Myometrial cell (primary cell): ENCODE data around the gene FGB. TPM values are rescaled to one million over a fixed set of nuclear protein-coding genes. Genes with fewer than 3 reads are reported as not detected.

Experiments
- total RNA-seq: library from RNA; depleted of rRNA; stranded (reverse); fragments of >200 nt; gene quantifications from 2 replicates; pipeline ENCODE4 v1.2.3, GENCODE V29; 2015

Gene FGB
- 0.86 and 1.9 TPM in 2 replicates for total RNA-seq

DNA sequence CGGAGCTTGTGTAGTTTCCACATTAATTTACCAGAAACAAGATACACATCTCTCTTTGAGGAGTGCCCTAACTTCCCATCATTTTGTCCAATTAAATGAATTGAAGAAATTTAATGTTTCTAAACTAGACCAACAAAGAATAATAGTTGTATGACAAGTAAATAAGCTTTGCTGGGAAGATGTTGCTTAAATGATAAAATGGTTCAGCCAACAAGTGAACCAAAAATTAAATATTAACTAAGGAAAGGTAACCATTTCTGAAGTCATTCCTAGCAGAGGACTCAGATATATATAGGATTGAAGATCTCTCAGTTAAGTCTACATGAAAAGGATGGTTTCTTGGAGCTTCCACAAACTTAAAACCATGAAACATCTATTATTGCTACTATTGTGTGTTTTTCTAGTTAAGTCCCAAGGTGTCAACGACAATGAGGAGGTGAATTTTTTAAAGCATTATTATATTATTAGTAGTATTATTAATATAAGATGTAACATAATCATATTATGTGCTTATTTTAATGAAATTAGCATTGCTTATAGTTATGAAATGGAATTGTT is at the start of gene FGB:
Gene FGB (plus strand): TSS at position 315 of the 558 bp plus-strand sequence. CDS start 8 bp downstream, at position 323.

DNA sequence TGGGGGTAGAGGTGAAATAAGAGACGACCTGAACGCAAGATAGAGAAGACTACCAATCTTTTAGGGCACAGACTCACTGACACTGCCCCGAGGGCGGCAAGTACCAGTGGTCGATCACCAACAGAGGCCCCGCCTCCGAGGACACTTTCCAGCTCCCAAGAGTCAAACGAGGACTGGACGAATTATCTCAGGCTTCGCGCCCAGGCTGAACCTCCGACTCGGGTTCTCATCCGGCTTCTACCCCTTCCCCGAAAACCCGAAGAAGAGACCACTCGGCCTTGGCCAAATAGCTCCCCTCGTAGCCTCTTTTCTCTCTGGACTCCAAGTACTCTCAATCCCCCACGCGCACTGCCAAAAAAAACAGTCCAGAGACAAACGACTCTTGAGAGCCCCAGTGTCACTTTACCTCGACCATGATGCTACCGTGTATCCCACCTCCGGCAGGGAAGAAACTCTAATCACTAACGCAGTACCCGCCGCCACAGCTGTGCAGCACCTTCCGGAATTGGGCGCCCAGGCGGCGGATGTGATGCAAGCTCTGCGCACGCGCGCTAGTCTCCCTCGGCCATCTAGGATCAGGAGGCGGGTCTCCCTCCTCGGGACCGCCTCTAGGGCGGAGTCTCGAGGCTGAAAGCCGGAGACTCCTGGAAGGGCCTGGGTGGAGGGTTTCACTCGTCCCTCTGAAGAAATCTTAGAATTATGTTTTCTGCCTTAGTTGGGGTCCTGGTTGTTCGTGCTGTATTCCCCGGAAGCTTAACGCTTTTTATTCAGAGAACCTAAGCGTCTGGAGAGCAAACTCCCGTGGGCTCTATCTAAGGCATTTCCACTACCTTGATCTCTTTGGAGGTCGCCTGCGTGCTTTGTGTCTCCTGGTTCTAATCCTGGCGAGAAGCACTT is 12.7 kb upstream of the FGB start, which contains the start of gene PLRG1:
Gene PLRG1 (minus strand): TSS at position 507 of the 897 bp plus-strand sequence. CDS start 92 bp downstream, at position 415.

DNA sequence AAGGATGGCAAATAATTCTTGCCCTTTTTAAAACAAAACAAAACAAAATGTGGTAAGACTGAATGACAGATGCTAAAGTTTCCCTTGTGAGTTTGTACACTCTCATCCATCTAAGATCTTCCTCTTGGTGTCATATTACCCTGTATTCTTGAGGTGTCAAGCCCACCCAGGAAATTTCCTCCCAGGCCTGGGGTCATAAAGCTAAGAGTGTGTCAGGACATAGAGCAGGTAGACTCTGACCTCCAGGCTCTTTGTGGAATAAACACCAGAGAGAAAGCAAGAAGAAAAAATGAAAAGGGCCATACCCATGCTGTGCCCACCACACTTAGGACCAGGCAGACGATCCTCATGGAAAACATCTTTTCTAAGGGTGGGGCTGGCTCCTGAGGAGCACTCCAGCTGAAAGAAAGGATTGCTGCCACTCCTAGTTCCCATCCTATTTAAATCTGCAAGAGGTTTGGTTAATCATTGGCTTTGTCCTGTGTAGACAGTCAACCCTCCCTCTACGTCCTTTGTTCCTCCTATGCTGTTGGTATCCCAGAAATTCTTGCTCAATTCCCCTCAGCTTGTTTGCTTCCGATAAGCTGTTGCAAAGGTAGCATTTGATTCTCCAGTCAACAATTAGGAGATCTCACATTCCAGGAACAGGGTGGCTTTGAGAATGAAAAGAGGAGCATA is 27.7 kb downstream of the FGB start, which contains the start of gene FGA:
Gene FGA (minus strand): TSS at position 414 of the 678 bp plus-strand sequence. CDS start 55 bp downstream, at position 359.

DNA sequence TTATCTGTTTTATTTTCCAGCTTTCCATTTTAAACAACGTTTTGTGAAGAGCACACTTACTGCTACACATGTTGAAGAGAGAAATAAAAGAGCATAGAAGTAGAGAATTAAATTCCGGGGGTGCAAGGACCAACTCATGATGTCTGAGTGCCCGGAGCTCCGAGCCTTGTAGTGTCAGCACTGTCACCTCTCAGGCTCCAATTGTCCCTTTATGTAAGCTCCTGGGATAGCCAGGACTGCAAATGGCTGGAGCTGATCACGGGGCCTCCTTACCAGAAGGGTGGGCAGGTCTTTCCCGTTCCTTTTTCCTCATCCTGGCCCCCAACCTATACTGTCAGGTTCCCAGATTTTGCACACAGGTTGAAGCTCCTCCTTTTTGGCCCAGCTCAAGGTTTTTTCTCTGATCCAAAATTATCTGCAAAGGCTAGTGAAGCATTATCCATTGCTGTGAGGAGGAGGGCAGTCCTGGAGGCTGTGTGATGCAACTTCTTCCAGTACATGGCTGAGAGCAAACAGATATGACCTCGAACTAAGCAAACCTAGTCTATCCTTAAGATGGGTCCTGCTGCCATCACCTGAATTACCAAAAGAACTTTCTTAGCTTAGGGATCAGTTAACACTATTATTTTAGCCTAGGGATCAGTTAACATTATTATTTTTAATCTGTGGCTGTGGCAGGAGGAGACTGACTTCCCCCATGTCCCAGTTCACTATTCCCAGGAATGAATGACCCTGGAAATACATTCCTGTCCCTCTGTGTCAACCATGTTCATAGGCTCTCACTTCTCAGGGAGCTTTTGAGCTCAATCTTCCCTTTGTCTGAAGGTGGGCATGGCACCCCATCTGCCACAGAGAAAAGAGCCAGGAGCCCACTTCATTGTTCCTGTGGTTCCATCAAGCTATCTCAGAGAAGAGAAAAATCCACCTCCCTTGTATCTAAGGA is 49.9 kb downstream of the FGB start, which contains the start of gene FGG:
Gene FGG (minus strand): TSS at position 185 of the 943 bp plus-strand sequence. CDS start 47 bp downstream, at position 138.

Other genes with a start within 250 kb of the FGB start
- gene DCHS2, start 71.2 kb upstream of the FGB start, total RNA-seq, result not detected in 2 replicates
- gene PLRG1, start 12.6 kb upstream of the FGB start, total RNA-seq, result 64.7 and 106 TPM in 2 replicates
- gene FGA, start 27.7 kb downstream of the FGB start, total RNA-seq, result not detected in 2 replicates
- gene FGG, start 49.6 kb downstream of the FGB start, total RNA-seq, result 3.2 and 7.2 TPM in 2 replicates
- gene LRAT, start 181.0 kb downstream of the FGB start, total RNA-seq, result not detected in 2 replicates
- gene RBM46, start 218.3 kb downstream of the FGB start, total RNA-seq, result not detected in 2 replicates